GM19452 (cell line): ENCODE results near the gene HSD11B2.
"Not testable (repeated sequence)": the region's sequence is repeated elsewhere in the genome, so short reads cannot be mapped to it uniquely, and the experiment has no call there.

Experiments
- ATAC-seq: cut with Tn5 transposase; IDR thresholded peaks from one replicate; pipeline ENCODE4 v1.9.1; 2021; ENCODE audit not compliant: unreplicated experiment

The HSD11B2 gene

GRCh38 chr16:67413978-67414911 is 16.7 kb upstream of the HSD11B2 start:
- ATAC-seq, result no peak

- not testable (repeated sequence) for ATAC-seq
Observed at GRCh38 chr16:67415421-67415820, 15.5 kb upstream of the HSD11B2 start.

GRCh38 chr16:67415872-67416793 is 14.8 kb upstream of the HSD11B2 start, which contains the start of gene ZDHHC1:
Gene ZDHHC1 (minus strand): TSS chr16:67416477. CDS start chr16:67407775, 8,702 bp downstream.
- peak; percentile 60 for ATAC-seq

- no peak for ATAC-seq
Observed at GRCh38 chr16:67417333-67418061, 13.4 kb upstream of the HSD11B2 start.

GRCh38 chr16:67419502-67419901 is 11.4 kb upstream of the HSD11B2 start:
- ATAC-seq, result no peak

GRCh38 chr16:67419931-67420330 is 11.0 kb upstream of the HSD11B2 start:
- no peak for ATAC-seq

GRCh38 chr16:67421030-67421429 is 9.9 kb upstream of the HSD11B2 start:
- ATAC-seq, result no peak

- no peak for ATAC-seq
Observed at GRCh38 chr16:67423015-67423414, 7.9 kb upstream of the HSD11B2 start.

- no peak for ATAC-seq
Observed at GRCh38 chr16:67423611-67424260, 7.2 kb upstream of the HSD11B2 start.

GRCh38 chr16:67424261-67424615 is 6.7 kb upstream of the HSD11B2 start:
- no peak for ATAC-seq

- ATAC-seq, result no peak
Observed at GRCh38 chr16:67425061-67425460, 5.9 kb upstream of the HSD11B2 start.

- no peak for ATAC-seq
Observed at GRCh38 chr16:67425580-67425979, 5.3 kb upstream of the HSD11B2 start.

GRCh38 chr16:67426022-67426421 is 4.9 kb upstream of the HSD11B2 start:
- no peak for ATAC-seq

- ATAC-seq, result no peak
Observed at GRCh38 chr16:67426950-67427349, 4.0 kb upstream of the HSD11B2 start.

- no peak for ATAC-seq
Observed at GRCh38 chr16:67428146-67428731, 2.7 kb upstream of the HSD11B2 start.

- no peak for ATAC-seq
Observed at GRCh38 chr16:67429053-67429798, 1.7 kb upstream of the HSD11B2 start.

GRCh38 chr16:67429799-67430503 is 970 bp upstream of the HSD11B2 start:
- ATAC-seq, result no peak

GRCh38 chr16:67430504-67430976 is 381 bp upstream of the HSD11B2 start:
- ATAC-seq, result no peak
